Testis (tissue), 2 donors: Measurements from ENCODE around the gene SPPL2B.

ENCODE experiments used
- CTCF ChIP-seq, 3 experiments: fragments of 450-650 bp in 2 of 3; fragments of 200-600 bp in 1 of 3; sonication (generic) in 1 of 3; IDR thresholded peaks; one replicate each; pipeline ENCODE4 v1.5.1; 2016 to 2019; ENCODE audit warnings: antibody characterized with exemption in 3 of 3, mild to moderate bottlenecking in 2 of 3, moderate library complexity in 1 of 3
- POLR2A ChIP-seq: fragments of 450-650 bp; IDR thresholded peaks from one replicate; pipeline ENCODE4 v1.6.1; 2017; ENCODE audit warnings: antibody characterized with exemption, mild to moderate bottlenecking, moderate library complexity

- TF ChIP-seq CTCF (IDR thresholded peaks at IDR 0.05) (no peak), POLR2A (no peak)
These were observed 43.2 kb downstream of the SPPL2B start for GRCh38 chr19:2371656-2372055.
